Mesodermal cell (in vitro differentiated cells): ENCODE data around the gene RIMS3.

Experiments used
- H3K27ac ChIP-seq: 2 replicates; pipeline ENCODE4 v1.7.0; 2013; ENCODE audit warnings: mild to moderate bottlenecking, low read depth, low read length, moderate library complexity; ENCODE audit not compliant: severe bottlenecking
- H3K36me3 ChIP-seq: 2 replicates; pipeline ENCODE4 v1.7.1; 2013; ENCODE audit warnings: mild to moderate bottlenecking, low read length, moderate library complexity; ENCODE audit not compliant: control insufficient read depth, insufficient read depth
- H3K4me1 ChIP-seq: one replicate; pipeline ENCODE4 v1.7.1; 2013; ENCODE audit warnings: mild to moderate bottlenecking, low read length; ENCODE audit not compliant: insufficient read depth, control insufficient read depth, poor library complexity, severe bottlenecking
- H3K4me3 ChIP-seq: 2 replicates; pipeline ENCODE4 v1.7.0; 2013; ENCODE audit warnings: low read length, control low read depth, mild to moderate bottlenecking; ENCODE audit not compliant: insufficient read depth, poor library complexity, severe bottlenecking; ENCODE audit errors: extremely low read depth
- H3K9me3 ChIP-seq: 2 replicates; pipeline ENCODE4 v1.7.1; 2013; ENCODE audit warnings: mild to moderate bottlenecking, low read length, moderate library complexity; ENCODE audit not compliant: control insufficient read depth
- WGBS, 2 experiments: methylation state at CpG; one replicate each; pipeline ENCODE4 v1.1.5; 2013; ENCODE audit warnings: missing lambda C conversion rate in 2 of 2; ENCODE audit not compliant: insufficient coverage in 2 of 2; 5-methylcytosine and 5-hydroxymethylcytosine counted together

Gene RIMS3

GRCh38 chr1:40652979-40653378 lies 12.5 kb downstream of the RIMS3 start:
- H3K36me3 ChIP-seq: no peaks in the 10 kb centered on the region
- H3K4me1 ChIP-seq: no peaks in the 10 kb centered on the region
- no peaks in the 10 kb centered on the region for H3K9me3 ChIP-seq
- WGBS, 2 experiments: 93% methylated on average over 4 of the region's 4 CpGs
- no peak overlapping the region for H3K27ac ChIP-seq
- H3K4me3 ChIP-seq: no peak overlapping the region

DNA sequence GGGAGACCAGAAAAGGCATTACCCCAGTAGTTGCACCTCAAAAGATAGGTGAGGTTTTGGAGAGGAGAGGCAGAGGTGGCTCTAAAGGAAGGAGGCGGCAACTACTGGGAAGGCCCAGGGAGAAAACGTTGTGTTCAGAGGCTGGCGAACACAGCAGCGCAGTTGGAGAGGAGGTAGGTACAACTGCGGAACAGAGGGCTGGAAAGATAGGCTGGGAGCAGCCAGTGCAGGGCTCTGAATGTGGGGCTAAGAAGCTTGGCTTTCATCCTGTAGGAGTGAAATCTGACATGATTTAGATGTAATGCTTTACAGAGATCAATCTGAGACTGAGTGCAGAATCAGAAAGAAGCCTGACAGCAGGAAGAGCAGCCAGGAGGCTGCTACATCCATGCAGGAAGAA lies 13.0 kb downstream of the RIMS3 start:
- Histone ChIP-seq H3K9me3 (no peaks in the 10 kb centered on the region), H3K4me3 (no peak overlapping the region), H3K36me3 (no peaks in the 10 kb centered on the region), H3K4me1 (no peaks in the 10 kb centered on the region), H3K27ac (no peak overlapping the region)
- 87 to 98% methylated on average over 5 of the region's 5 CpGs for WGBS, 2 experiments

DNA sequence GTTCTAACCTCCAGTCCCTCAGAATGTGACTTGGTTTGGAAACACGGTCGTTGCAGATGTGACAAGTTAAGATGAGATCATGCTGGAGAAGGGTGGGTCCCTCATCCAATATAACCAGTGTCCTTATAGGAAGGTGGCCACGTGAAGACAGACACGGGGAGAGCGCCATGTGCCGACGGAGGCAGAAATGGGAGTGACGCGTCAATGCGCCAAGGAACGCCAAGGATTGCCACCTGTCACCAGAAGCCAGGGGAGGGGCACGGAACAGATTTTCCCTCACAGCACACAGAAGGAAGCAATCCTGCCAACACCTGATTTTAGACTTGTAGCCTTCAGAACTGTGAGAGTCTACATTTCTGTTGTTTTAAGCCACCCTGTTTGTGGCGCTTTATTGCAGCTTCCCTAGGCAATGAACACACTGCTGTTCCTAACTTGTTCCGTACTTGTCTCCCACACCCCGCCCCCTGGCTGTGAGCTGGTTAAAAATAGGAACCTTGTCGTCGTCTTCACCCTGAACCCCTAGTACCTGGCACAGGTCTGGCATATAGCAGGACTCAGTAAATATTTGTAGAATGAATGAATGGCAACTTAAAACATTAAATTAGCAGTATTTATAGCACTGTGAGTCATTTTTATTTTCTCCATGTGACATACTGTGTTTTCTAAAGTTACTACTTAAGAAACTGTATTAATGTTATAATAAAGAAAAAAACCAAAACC lies 14.2 kb downstream of the RIMS3 start:
- 89 to 92% methylated on average over 11 to 12 of the region's 17 CpGs for WGBS, 2 experiments
- H3K9me3 ChIP-seq: no peaks in the 10 kb centered on the region
- H3K27ac ChIP-seq: no peak overlapping the region
- peaks cover 4% of the 10 kb centered on the region for H3K4me1 ChIP-seq
- H3K4me3 ChIP-seq: no peak overlapping the region
- no peaks in the 10 kb centered on the region for H3K36me3 ChIP-seq

DNA sequence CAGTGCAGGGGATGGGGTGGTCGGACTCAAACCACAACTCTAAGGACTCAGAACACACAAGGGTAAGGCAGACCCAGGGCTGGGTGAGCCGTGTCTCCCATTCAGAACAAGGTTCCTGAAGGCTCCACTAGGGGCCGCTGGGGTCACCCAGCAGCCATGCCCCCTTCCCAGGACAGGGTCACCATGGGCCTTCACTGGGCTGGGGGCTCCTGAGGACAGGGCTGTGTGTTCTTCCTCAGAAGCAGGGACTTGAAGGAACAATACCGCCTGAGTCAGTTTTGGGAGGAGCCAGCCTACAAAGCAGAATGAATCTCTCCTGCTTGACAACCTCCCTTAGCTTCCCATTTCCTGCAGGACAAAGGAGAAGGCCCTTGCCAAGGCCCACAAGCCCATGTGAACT lies 15.4 kb downstream of the RIMS3 start:
- no peaks in the 10 kb centered on the region for H3K36me3 ChIP-seq
- peaks cover 6% of the 10 kb centered on the region for H3K4me1 ChIP-seq
- no peak overlapping the region for H3K4me3 ChIP-seq
- H3K9me3 ChIP-seq: no peaks in the 10 kb centered on the region
- 36 to 48% methylated on average over 4 of the region's 4 CpGs for WGBS, 2 experiments
- no peak overlapping the region for H3K27ac ChIP-seq

GRCh38 chr1:40649592-40649930 lies 15.9 kb downstream of the RIMS3 start:
- 80% methylated on average over 2 of the region's 5 CpGs; no CpG with 5 or more reads in 1 of the 2 experiments for WGBS, 2 experiments
- Histone ChIP-seq H3K4me1 (peaks cover 6% of the 10 kb centered on the region), H3K27ac (no peak overlapping the region), H3K4me3 (no peak overlapping the region), H3K9me3 (no peaks in the 10 kb centered on the region), H3K36me3 (no peaks in the 10 kb centered on the region)

DNA sequence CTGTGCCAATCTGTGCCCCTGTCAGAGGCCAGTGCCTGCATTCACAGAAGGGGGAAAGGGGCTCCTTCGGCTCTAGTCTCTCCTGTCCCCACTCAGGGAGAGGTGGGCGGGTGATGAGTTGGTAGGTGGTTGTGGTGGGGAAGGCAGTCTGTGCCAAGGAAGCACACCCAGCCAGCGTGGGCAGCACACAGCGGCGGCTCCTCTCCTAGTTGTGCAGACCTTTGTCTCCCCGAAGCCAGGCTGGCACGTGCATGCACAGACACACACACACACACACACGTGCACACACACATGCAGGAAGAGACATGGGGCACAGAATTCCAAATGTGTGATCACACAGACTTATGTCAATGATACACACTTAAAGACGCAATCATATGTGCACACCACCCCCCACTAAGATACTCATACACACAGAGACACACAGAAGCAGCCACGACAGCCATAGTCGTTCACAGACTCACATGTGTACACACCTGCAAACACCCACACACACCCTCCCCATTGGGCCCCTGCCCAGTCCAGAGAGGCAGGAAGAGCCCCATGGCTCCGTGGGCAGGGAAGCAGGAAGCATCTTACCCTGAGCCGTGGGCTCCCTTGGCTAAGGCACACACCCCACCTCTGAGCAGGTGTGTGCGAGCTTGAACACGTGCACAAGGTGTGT lies 16.4 kb downstream of the RIMS3 start:
- H3K9me3 ChIP-seq: no peaks in the 10 kb centered on the region
- peaks cover 6% of the 10 kb centered on the region for H3K4me1 ChIP-seq
- H3K4me3 ChIP-seq: no peak overlapping the region
- 96 to 100% methylated on average over 4 to 11 of the region's 15 CpGs for WGBS, 2 experiments
- no peak overlapping the region for H3K27ac ChIP-seq
- no peaks in the 10 kb centered on the region for H3K36me3 ChIP-seq

- H3K27ac ChIP-seq: no peak overlapping the region
- no peaks in the 10 kb centered on the region for H3K9me3 ChIP-seq
- 69% methylated on average over 2 of the region's 3 CpGs; no CpG with 5 or more reads in 1 of the 2 experiments for WGBS, 2 experiments
These were observed 17.3 kb downstream of the RIMS3 start for GRCh38 chr1:40648200-40648599.

DNA sequence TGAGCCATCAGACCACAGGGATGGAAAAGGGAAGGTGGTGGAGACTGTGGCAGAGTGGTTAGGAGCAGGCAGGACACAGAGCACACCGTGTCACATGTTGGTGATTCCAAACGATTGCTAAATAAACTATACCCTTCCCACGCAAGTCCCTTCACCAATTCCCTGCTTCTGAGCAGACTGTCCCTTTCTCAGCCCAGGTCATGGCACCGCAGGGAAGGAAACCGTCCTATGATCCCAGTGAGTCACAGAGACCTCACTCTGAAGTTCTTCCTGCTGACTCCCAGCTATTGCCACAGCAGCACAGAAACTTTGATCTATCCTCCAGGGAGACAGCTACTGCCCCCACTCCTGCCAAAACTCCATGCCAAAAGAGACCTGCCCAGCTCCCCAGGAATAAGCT lies 19.2 kb downstream of the RIMS3 start:
- H3K9me3 ChIP-seq: no peaks in the 10 kb centered on the region
- no peak overlapping the region for H3K4me3 ChIP-seq
- H3K36me3 ChIP-seq: no peaks in the 10 kb centered on the region
- 48 to 76% methylated on average over 2 to 4 of the region's 5 CpGs for WGBS, 2 experiments
- H3K4me1 ChIP-seq: peaks cover 6% of the 10 kb centered on the region
- H3K27ac ChIP-seq: no peak overlapping the region

More at GRCh38 chr1:40648200-40648599, 17.3 kb downstream of the RIMS3 start:
- no peak overlapping the region for H3K4me3 ChIP-seq
- peaks cover 6% of the 10 kb centered on the region for H3K4me1 ChIP-seq
- H3K36me3 ChIP-seq: no peaks in the 10 kb centered on the region

DNA sequence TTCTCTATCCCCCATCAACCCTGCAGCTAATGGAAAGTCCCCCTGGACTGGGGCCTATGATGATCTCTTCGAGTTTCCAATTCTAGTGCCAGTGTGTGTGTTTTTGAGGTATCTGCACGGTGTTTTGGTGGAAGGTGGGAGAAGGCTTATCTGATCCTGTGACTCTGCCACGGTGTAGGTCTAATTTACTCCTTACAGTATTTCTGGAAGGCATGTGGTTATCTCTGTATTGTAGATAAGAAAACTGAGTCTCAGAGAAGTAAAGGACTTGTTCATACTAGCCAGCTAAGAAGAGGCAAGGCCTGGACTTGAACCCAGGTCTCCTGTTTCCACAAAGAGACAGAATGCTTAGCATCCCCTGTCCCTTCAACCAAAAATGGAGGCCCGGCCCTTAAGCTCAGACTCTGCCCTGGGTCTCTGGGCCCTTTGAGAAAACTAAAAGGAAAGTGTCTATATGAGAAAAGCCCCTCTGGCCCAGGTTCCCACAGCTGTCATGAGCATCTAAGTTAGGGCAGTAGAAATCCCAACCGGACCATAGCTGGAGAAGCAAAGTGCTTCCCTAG lies 20.3 kb downstream of the RIMS3 start:
- no peaks in the 10 kb centered on the region for H3K36me3 ChIP-seq
- H3K4me1 ChIP-seq: peaks cover 6% of the 10 kb centered on the region
- H3K4me3 ChIP-seq: no peak overlapping the region
- H3K9me3 ChIP-seq: no peaks in the 10 kb centered on the region
- 67 to 100% methylated on average over 1 of the region's 5 CpGs for WGBS, 2 experiments
- no peak overlapping the region for H3K27ac ChIP-seq

- H3K27ac ChIP-seq: no peak overlapping the region
- H3K36me3 ChIP-seq: no peaks in the 10 kb centered on the region
- 93 to 96% methylated on average over 12 to 18 of the region's 18 CpGs for WGBS, 2 experiments
- H3K4me1 ChIP-seq: peaks cover 9% of the 10 kb centered on the region
- no peaks in the 10 kb centered on the region for H3K9me3 ChIP-seq
- no peak overlapping the region for H3K4me3 ChIP-seq
These were observed 23.8 kb downstream of the RIMS3 start for GRCh38 chr1:40641601-40642242.
